Heart right ventricle (tissue), 16 donors: ENCODE data around the gene ABLIM1. TPM values are rescaled to one million over a fixed set of nuclear protein-coding genes. Genes with fewer than 3 reads are reported as not detected.

Experiments
- ATAC-seq, 8 donors: fragments of 200-7000 bp; cut with Tn5 transposase; one replicate each; pipeline ENCODE4 v1.9.1; 2020; ENCODE audit warnings: mild to moderate bottlenecking in 8 of 8, moderate library complexity in 8 of 8, moderate number of reproducible peaks in 1 of 8
- DNase-seq, 2 donors: peaks; one replicate each; pipeline ENCODE4 v3.0.0-alpha.2; 2020
- H3K27ac ChIP-seq, 10 donors: fragments of 200-600 bp; sonication (generic) in 2 of 10; one replicate each; pipeline versions ENCODE4 v1.5.0 to v1.8.0; 2020 to 2022; ENCODE audit warnings: mild to moderate bottlenecking in 3 of 10
- H3K27me3 ChIP-seq, 7 donors: fragments of 200-600 bp; one replicate each; pipeline ENCODE4 v1.8.0; 2021 to 2022; ENCODE audit warnings: mild to moderate bottlenecking in 2 of 7
- H3K36me3 ChIP-seq, 9 donors: fragments of 200-600 bp; sonication (generic) in 1 of 9; one replicate each; pipeline versions ENCODE4 v1.5.0 to v1.8.0; 2020 to 2022; ENCODE audit warnings: mild to moderate bottlenecking in 2 of 9
- H3K4me1 ChIP-seq, 9 donors: fragments of 200-600 bp; sonication (generic) in 1 of 9; one replicate each; pipeline versions ENCODE4 v1.5.0 to v1.8.0; 2020 to 2022; ENCODE audit warnings: mild to moderate bottlenecking in 4 of 9
- H3K4me3 ChIP-seq, 10 donors: fragments of 200-600 bp; sonication (generic) in 2 of 10; one replicate each; pipeline versions ENCODE4 v1.5.0 to v1.8.0; 2020 to 2022; ENCODE audit warnings: mild to moderate bottlenecking in 7 of 10, moderate library complexity in 2 of 10
- H3K9me3 ChIP-seq, 11 donors: fragments of 200-600 bp in 10 of 11; sonication (generic) in 2 of 11; one replicate each; pipeline versions ENCODE4 v1.5.0 to v1.8.0; 2013 to 2022; ENCODE audit warnings: mild to moderate bottlenecking in 2 of 11, control low read depth in 1 of 11, moderate library complexity in 1 of 11
- CTCF ChIP-seq, 9 donors: fragments of 200-600 bp; sonication (generic) in 2 of 9; IDR thresholded peaks; one replicate each; pipeline versions ENCODE4 v1.5.0 to v1.8.0; 2021 to 2022; ENCODE audit warnings: antibody characterized with exemption in 9 of 9, mild to moderate bottlenecking in 5 of 9, moderate library complexity in 1 of 9
- WGBS, 2 donors: extraction: QIAGEN DNeasy Blood & Tissue Kit; methylation state at CpG; one replicate each; pipeline ENCODE4 v1.1.7; 2013; ENCODE audit warnings: inconsistent platforms in 1 of 2; 5-methylcytosine and 5-hydroxymethylcytosine counted together
- intact Hi-C, 10 donors: fragments of 100-400 bp; cut with DNase I; formaldehyde crosslinking; loops; one replicate each; pipeline versions ENCODE4 v1.11.1 to v1.14.2; 2022
- polyA plus RNA-seq, 2 donors: library from polyadenylated mRNA; stranded (reverse); fragments of 200-250 nt; gene quantifications; one replicate each; pipeline ENCODE4 v1.2.3, GENCODE V29; 2013
- total RNA-seq, 10 donors: library from RNA; stranded (reverse); fragmentation: NEBNext Ultra II Directional in 3 of 10; extraction: Animal tissue kit (Norgen Biotek cat#: 25700) in 3 of 10; gene quantifications; one replicate each; pipeline versions ENCODE4 v1.2.1 to v1.2.4, GENCODE V29; 2021 to 2023
- donor health status: Arrhythmogenic right ventricular cardiomyopathy.
- donor health status: ischemic (EF 13 %, LVEDD 7.1; RV severe dilation, severe dysfunction).
- donor health status: healthy with polysubstance abuse.
- donor health status: DM: no; HTN: yes; CAD: no.
- donor health status: DM: no; HTN: no; CAD: no.
- donor health status: ischemic (EF 25% LVEDD 6.9; RV normal size, moderate dysfunction).
- donor health status: ischemic (EF 25% LVEDD 5.7; RV mildly dilated, moderate dysfunction).
- donor health status: healthy.
- donor health status: DM: yes; HTN: yes; CAD: no.
- donor health status: Ischemic cardiomyopathy.
- donor health status: ischemic (EF 35%, LVEDD 5.7; RV mildly dilated, moderate dysfunction).
- donor health status: nonischemic (EF 11% LVEDD 7.7; RV severe dilation, severe dysfunction).
- donor health status: DM: yes; HTN: yes; CAD: no.
- donor health status: PGD.
- donor health status: ischemic (EF 29% LVEDD 5.4; RV normal size, mild dysfunction).
- donor health status: nonischemic (EF 23%, LVEDD 6.1; RV moderate dilation, normal function).

ABLIM1 gene
- total and polyA plus RNA-seq, 12 donors: 119 to 816 (median 600) TPM

- Histone ChIP-seq H3K9me3 (no peaks in the 10 kb centered on the region), H3K4me1 (peaks cover 19 to 77% (median 54%) of the 10 kb centered on the region in 9 donors), H3K4me3 (no peak overlapping the region), H3K27ac (peak overlapping the region; percentile 75 to 95 (median 87)), H3K36me3 (no peaks in the 10 kb centered on the region), H3K27me3 (no peaks in the 10 kb centered on the region)
- intact Hi-C loops: loop anchor here in 5 of 10 donors (5.0 to 10.0 kb wide), 6 partner anchors 34 to 211 kb away; no protein-coding TSS in a partner anchor
- ATAC-seq: no peak
- WGBS, 2 donors: 85 to 86% methylated on average over 2 of the region's 2 CpGs
- DNase-seq: no peak
- TF ChIP-seq CTCF (IDR thresholded peaks at IDR 0.05): no peak
These were observed 27.9 kb upstream of the ABLIM1 start for GRCh38 chr10:114686013-114686412.

- WGBS, 2 donors: 16 to 20% methylated on average over 5 of the region's 5 CpGs
- Histone ChIP-seq H3K4me1 (peaks cover 19 to 80% (median 58%) of the 10 kb centered on the region in 9 donors), H3K27ac (peak overlapping the region; percentile 75 to 95 (median 87)), H3K9me3 (no peaks in the 10 kb centered on the region), H3K4me3 (peak overlapping the region in 4 of 10 donors; percentile 8 to 62 (median 36)), H3K27me3 (no peaks in the 10 kb centered on the region), H3K36me3 (no peaks in the 10 kb centered on the region)
- DNase-seq: peak; percentile 40 to 41
- intact Hi-C loops: loop anchor here in 6 of 10 donors (2.0 to 10.0 kb wide), 8 partner anchors 31 to 211 kb away; no protein-coding TSS in a partner anchor
- ATAC-seq: peak in 7 of 8 donors; percentile 51 to 78 (median 72)
- TF ChIP-seq CTCF (IDR thresholded peaks at IDR 0.05): no peak
These were observed 27.4 kb upstream of the ABLIM1 start for GRCh38 chr10:114685456-114685855.

- Histone ChIP-seq H3K4me1 (peaks cover 19 to 86% (median 60%) of the 10 kb centered on the region in 9 donors), H3K27ac (peak overlapping the region; percentile 75 to 95 (median 87)), H3K9me3 (no peaks in the 10 kb centered on the region), H3K36me3 (no peaks in the 10 kb centered on the region), H3K4me3 (peak overlapping the region in 8 of 10 donors; percentile 44 to 62 (median 56)), H3K27me3 (no peaks in the 10 kb centered on the region)
- peak in 7 of 8 donors; percentile 39 to 76 (median 66) for ATAC-seq
- WGBS, 2 donors: 7% methylated on average over 5 of the region's 5 CpGs
- no peak for TF ChIP-seq CTCF (IDR thresholded peaks at IDR 0.05)
- intact Hi-C loops: loop anchor here in 8 of 10 donors (2.0 to 10.0 kb wide), 9 partner anchors 30 to 210 kb away; no protein-coding TSS in a partner anchor
- peak in 1 of 2 donors; percentile 43 for DNase-seq
These were observed 26.7 kb upstream of the ABLIM1 start for GRCh38 chr10:114684822-114685209.

- no peak for TF ChIP-seq CTCF (IDR thresholded peaks at IDR 0.05)
- DNase-seq (peak; percentile 49 to 63), ATAC-seq (peak; percentile 54 to 79 (median 66))
- peak overlapping the region; percentile 15 to 62 (median 54) for H3K4me3 ChIP-seq
- no peaks in the 10 kb centered on the region for H3K27me3 ChIP-seq
- peak overlapping the region; percentile 75 to 95 (median 87) for H3K27ac ChIP-seq
- no peaks in the 10 kb centered on the region for H3K36me3 ChIP-seq
- intact Hi-C loops: loop anchor here in 6 of 10 donors (2.0 to 10.0 kb wide), 7 partner anchors 29 to 209 kb away; no protein-coding TSS in a partner anchor
- H3K9me3 ChIP-seq: no peaks in the 10 kb centered on the region
- H3K4me1 ChIP-seq: peaks cover 19 to 92% (median 60%) of the 10 kb centered on the region in 9 donors
- WGBS, 2 donors: 14 to 16% methylated on average over 12 of the region's 12 CpGs
These were observed 26.2 kb upstream of the ABLIM1 start for GRCh38 chr10:114684084-114684821.
